ENCODE measurements around the gene POU6F2.

Gene POU6F2

DNA sequence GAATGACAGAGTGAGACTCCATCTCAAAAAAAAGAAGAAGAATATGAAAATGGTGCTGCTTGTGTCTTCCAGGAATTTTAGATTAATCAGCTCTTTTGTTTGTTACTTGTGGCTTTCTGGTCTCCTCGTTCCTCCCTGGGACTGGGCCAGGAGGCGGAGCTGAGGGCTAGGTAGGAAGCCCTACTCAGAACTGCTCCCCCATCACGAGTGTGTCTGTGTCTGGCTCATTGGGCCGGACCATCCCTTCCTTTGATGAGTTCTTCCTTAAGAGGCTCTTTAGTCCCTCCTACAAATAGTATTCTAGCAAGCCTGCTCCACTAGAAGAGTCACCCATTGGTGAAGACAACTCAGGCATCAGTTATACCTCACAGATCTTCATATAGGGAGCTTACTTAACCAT lies 531.7 kb downstream of the POU6F2 start:
- no peak for DNase-seq (ENCODE audit: low spot score)

DNA sequence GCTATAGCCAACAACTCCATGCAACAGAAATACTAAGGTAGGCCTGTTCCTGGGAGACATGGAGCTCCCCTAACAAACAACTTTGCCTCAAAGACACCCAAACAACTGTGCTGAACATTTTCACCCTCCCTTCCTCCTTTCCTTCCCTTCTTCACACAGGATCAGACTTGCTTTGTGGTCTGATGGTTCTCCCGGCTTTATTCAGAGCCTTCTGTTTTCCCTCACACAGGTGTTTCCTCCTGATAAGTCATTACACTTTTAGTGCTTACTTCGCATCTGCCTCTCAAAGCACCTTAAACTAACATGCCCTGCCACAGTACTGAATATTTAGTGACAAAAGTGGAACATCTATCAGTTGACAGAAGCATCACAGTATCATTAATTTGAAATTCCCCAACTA lies 532.2 kb downstream of the POU6F2 start:
- no peak for DNase-seq (ENCODE audit: low spot score)

DNA sequence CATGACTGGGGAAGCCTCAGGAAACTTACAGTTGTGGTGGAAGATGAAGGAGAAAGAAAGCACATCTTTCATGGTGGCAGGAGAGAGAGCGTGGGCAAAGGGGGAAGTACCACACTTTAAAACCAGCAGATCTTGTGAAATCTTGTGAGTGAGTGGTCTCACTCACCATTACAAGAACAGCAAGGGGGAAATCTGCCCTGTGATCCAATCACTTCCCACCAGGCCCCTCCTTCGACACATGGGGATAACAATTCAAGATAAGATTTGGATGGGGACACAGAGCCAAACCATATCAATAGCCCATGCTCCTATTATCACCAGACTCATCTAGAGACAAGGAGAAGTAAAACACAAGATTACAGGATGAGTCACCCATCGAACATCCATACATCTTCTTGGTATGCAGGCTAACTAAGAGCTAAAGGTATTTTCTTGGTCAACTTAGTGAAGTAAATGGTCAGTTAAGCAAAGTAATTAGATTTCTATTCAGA lies 533.2 kb downstream of the POU6F2 start:
- no peak for DNase-seq (ENCODE audit: low spot score)

DNA sequence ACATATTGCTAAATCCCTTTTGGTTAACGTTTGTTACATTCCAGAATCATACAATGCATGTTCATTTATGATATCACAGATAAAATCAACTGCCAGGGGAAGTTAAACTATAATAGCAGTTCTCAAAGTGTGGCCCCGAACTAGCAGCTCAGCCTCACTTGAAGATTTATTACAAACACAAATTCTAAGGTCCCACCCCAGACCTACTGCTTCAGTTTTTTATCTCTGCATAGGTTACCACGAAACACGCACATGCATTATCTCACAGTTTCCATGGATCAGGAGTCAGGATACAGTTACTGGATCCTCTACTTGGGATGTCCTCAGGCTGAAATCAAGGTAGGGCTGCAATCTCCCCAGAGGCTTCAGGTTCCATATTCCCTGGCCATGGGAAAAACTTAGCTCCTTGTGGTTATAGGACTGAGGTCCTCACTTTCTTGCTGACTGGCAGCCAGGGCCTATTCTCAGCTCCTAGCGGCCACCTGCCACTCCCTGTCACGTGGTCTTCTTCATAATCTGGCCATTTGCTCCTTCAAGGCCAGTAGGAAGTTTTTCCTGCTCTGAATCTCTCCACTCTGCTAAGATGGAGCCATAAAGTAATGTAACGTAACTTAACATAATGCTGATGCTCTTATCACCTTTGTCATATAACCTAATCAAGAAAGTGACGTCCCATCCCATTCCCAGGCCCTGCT lies 538.0 kb downstream of the POU6F2 start:
- DNase-seq (ENCODE audit: low spot score): no peak

DNA sequence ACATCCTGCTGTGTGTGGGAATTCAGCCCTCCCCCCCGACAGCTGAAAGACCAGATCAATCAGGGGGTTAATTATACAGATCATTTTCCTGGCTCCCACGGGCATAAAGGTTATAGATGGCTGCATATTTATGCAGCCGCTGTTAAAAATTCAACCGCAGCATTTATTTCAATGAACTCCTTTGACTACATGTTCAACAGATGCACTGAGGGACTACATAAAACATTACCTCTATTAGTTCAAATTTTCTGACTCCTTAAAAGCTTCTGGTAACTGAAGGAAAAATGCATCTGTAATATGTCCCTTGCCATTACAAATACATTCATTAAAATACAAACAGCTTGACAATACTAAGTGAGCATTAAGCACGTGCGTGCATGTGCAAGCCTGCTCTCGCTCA lies 538.8 kb downstream of the POU6F2 start:
- no peak for DNase-seq (ENCODE audit: low spot score)

DNA sequence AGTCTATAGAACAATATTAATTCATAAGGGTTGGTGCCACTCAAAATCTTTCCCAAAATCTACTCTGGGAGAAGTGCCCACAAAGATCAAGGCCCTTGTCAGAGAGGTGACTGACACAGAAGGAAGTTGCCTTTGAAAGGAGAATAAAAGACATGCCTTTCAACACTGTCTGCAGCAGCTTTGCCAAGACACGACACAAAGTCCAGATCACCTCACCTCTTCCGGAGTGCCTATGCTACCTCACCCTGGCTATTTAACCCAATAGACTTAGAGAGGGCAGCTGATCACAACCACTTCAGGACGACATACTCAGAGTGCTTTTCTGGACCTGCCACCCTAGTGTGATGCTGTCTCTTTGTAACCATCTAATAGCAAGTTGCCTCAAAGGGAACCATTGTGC lies 539.5 kb downstream of the POU6F2 start:
- no peak for DNase-seq (ENCODE audit: low spot score)
